Panc1 (cell line): ENCODE data around the gene TMEM151A.

Source experiments
- CTCF ChIP-seq: fragments of 450-650 bp; IDR thresholded peaks from 2 replicates; pipeline ENCODE4 v1.5.1; 2017; ENCODE audit warnings: mild to moderate bottlenecking
- POLR2AphosphoS5 ChIP-seq: IDR thresholded peaks from 2 replicates; pipeline ENCODE4 v1.6.1; 2012; ENCODE audit warnings: mild to moderate bottlenecking, low read depth, low read length, moderate library complexity
- REST ChIP-seq, 2 experiments: IDR thresholded peaks; 2 replicates each; pipeline ENCODE4 v1.6.1; 2011 to 2012; ENCODE audit warnings: low read depth in 2 of 2, control low read depth in 1 of 2, low read length in 1 of 2, mild to moderate bottlenecking in 1 of 2, moderate library complexity in 1 of 2; ENCODE audit not compliant: insufficient read depth in 1 of 2

GRCh38 chr11:66264914-66265313, 26.8 kb upstream of the TMEM151A start:
- TF ChIP-seq CTCF (peak; percentile 84; the same call in 1 of the 2 replicates), REST (IDR thresholded peaks at IDR 0.05; ENCODE audit: insufficient read depth in 1 of 2, low read depth in 2 of 2, low read length in 1 of 2) (no peak), POLR2AphosphoS5 (no peak)
